ENCODE measurements around the gene IFI35. TPM values are rescaled to one million over a fixed set of nuclear protein-coding genes. Genes with fewer than 3 reads are reported as not detected.

Gene IFI35
- total RNA-seq, 2 donors from 2014 or later, result 3.0 to 5.1 TPM

GRCh38 chr17:43024407-43025289 lies 18.1 kb downstream of the IFI35 start, which contains the start of gene RND2:
Gene RND2 (plus strand): TSS chr17:43025231. CDS start chr17:43025348, 117 bp downstream.
- peak within 1 kb of the TSS; percentile 92 for H3K9ac ChIP-seq (ENCODE audit: extremely low read depth, low read length, poor library complexity, severe bottlenecking)
- peak within 1 kb of the TSS; percentile 93 for H3K4me3 ChIP-seq (ENCODE audit: low read length)
- Mint-ChIP-seq H3K36me3 (ENCODE audit: low read depth) (peaks cover 23% of the 10 kb centered on the region), H3K27me3 (ENCODE audit: insufficient read depth) (no peaks in the 10 kb centered on the region), H3K4me3 (peak within 1 kb of the TSS; percentile 70), H3K27ac (peak within 1 kb of the TSS; percentile 96), H3K9me3 (no peaks in the 10 kb centered on the region), H3K4me1 (peaks cover 22% of the 10 kb centered on the region)
- H3K9me3 ChIP-seq (ENCODE audit: control insufficient read depth, low read length), result no peaks in the 10 kb centered on the region
- H3K4me1 ChIP-seq (ENCODE audit: control insufficient read depth, insufficient read depth, low read length), result peaks cover 9% of the 10 kb centered on the region
- 1 to 2% methylated on average over 28 to 54 of the region's 61 CpGs for WGBS, 2 experiments (ENCODE audit: insufficient coverage in 1 of 2, insufficient read length in 1 of 2)
- peak; percentile 99 for DNase-seq
- H3K36me3 ChIP-seq (ENCODE audit: control insufficient read depth, insufficient read depth, low read length), result peaks cover 9% of the 10 kb centered on the region
- peak within 1 kb of the TSS; percentile 97 for H3K27ac ChIP-seq (ENCODE audit: low read depth, low read length)
- TF ChIP-seq CTCF (conservative IDR thresholded peaks at IDR 0.05), result peak; percentile 81
- H3K27me3 ChIP-seq (ENCODE audit: control insufficient read depth, insufficient read depth, low read length, poor library complexity, severe bottlenecking), result no peaks in the 10 kb centered on the region

- Histone ChIP-seq H3K9me3 (ENCODE audit: control insufficient read depth, low read length) (no peaks in the 10 kb centered on the region), H3K4me1 (ENCODE audit: control insufficient read depth, insufficient read depth, low read length) (peaks cover 2% of the 10 kb centered on the region), H3K27ac (ENCODE audit: low read depth, low read length) (no peak overlapping the region), H3K36me3 (ENCODE audit: control insufficient read depth, insufficient read depth, low read length) (peaks cover 3% of the 10 kb centered on the region), H3K4me3 (ENCODE audit: low read length) (peak overlapping the region; percentile 84), H3K27me3 (ENCODE audit: control insufficient read depth, insufficient read depth, low read length, poor library complexity, severe bottlenecking) (no peaks in the 10 kb centered on the region), H3K9ac (ENCODE audit: extremely low read depth, low read length, poor library complexity, severe bottlenecking) (peak overlapping the region; percentile 30)
- no peak for TF ChIP-seq CTCF (conservative IDR thresholded peaks at IDR 0.05)
- no peak for DNase-seq
- Mint-ChIP-seq H3K27me3 (ENCODE audit: insufficient read depth) (no peaks in the 10 kb centered on the region), H3K4me3 (peak overlapping the region; percentile 70), H3K9me3 (no peaks in the 10 kb centered on the region), H3K36me3 (ENCODE audit: low read depth) (peaks cover 17% of the 10 kb centered on the region), H3K27ac (peak overlapping the region; percentile 86), H3K4me1 (peaks cover 17% of the 10 kb centered on the region)
- 1 to 4% methylated on average over 9 to 27 of the region's 27 CpGs for WGBS, 2 experiments (ENCODE audit: insufficient coverage in 1 of 2, insufficient read length in 1 of 2)
These were observed 18.7 kb downstream of the IFI35 start for GRCh38 chr17:43025290-43025657.

DNA sequence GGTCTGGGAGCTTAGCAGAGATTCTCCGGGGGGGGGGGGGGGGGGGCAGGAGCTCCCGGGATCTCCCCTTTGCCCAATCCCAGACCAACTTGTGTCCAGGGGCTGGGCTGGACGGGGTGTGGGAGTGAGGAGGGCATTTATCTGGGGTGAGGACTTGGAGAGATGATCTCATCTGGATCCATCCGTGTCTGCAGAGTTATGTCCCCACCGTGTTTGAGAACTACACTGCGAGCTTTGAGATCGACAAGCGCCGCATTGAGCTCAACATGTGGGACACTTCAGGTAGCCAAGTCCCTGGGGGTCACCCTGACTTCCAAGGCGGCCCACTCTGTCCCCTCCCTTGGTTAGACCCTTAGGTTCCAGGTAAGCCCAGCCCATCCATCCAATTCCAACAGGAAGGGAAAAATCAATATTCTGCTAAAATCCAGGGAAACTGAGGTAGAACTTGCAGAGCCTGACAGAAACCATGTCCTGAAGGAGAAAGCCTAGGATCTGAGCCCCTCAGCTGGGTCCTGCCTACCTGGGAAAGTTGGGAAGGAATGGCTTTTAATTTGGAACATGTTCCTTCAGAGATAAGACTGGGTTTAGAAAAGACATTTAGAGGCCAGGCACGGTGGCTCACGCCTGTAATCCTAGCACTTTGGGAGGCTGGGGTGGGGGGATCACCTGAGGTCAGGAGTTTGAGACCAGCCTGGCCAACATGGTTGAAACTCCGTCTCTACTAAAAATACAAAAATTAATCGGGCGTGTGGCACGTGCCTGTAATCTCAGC lies 19.4 kb downstream of the IFI35 start:
- H3K4me1 ChIP-seq (ENCODE audit: control insufficient read depth, insufficient read depth, low read length), result no peaks in the 10 kb centered on the region
- H3K27ac ChIP-seq (ENCODE audit: low read depth, low read length), result no peak overlapping the region
- Mint-ChIP-seq H3K9me3 (no peaks in the 10 kb centered on the region), H3K27me3 (ENCODE audit: insufficient read depth) (no peaks in the 10 kb centered on the region), H3K36me3 (ENCODE audit: low read depth) (peaks cover 21% of the 10 kb centered on the region), H3K4me1 (peaks cover 20% of the 10 kb centered on the region), H3K27ac (no peak overlapping the region), H3K4me3 (peak overlapping the region; percentile 70)
- 76 to 96% methylated on average over 6 to 14 of the region's 16 CpGs for WGBS, 2 experiments (ENCODE audit: insufficient coverage in 1 of 2, insufficient read length in 1 of 2)
- no peak overlapping the region for H3K9ac ChIP-seq (ENCODE audit: extremely low read depth, low read length, poor library complexity, severe bottlenecking)
- no peak for DNase-seq
- H3K9me3 ChIP-seq (ENCODE audit: control insufficient read depth, low read length), result no peaks in the 10 kb centered on the region
- TF ChIP-seq CTCF (conservative IDR thresholded peaks at IDR 0.05), result no peak
- H3K27me3 ChIP-seq (ENCODE audit: control insufficient read depth, insufficient read depth, low read length, poor library complexity, severe bottlenecking), result no peaks in the 10 kb centered on the region
- H3K4me3 ChIP-seq (ENCODE audit: low read length), result peak overlapping the region; percentile 84
- H3K36me3 ChIP-seq (ENCODE audit: control insufficient read depth, insufficient read depth, low read length), result no peaks in the 10 kb centered on the region
